ENCODE results near the gene LSS.

GRCh38 chr21:46269466-46269865, 40.9 kb upstream of the LSS start:
- TF ChIP-seq CTCF (IDR thresholded peaks at IDR 0.05; ENCODE audit: insufficient read depth, low read depth, low read length): no peak
- no peak for TF ChIP-seq EZH2 (IDR thresholded peaks at IDR 0.05; ENCODE audit: insufficient read depth, low read length)

All from astrocyte (in vitro differentiated cells and primary cell).